HG03558 (cell line): ENCODE data around the gene FANCI.

Experiments used
- ATAC-seq: cut with Tn5 transposase; IDR thresholded peaks from one replicate; pipeline ENCODE4 v1.9.1; 2021; ENCODE audit warnings: moderate number of reproducible peaks; ENCODE audit not compliant: unreplicated experiment; ENCODE audit errors: extremely low read depth

The FANCI gene

GRCh38 chr15:89243691-89244573 lies at the start of gene FANCI:
TSS of gene FANCI (plus strand) at chr15:89243979. CDS start at chr15:89247648, 3,669 bp downstream.
- ATAC-seq: peak; percentile 69

- no peak for ATAC-seq
Measured at GRCh38 chr15:89194608-89195007, 49.2 kb upstream of the FANCI start.

- ATAC-seq: no peak
Measured at GRCh38 chr15:89195836-89196235, 47.9 kb upstream of the FANCI start.

GRCh38 chr15:89196241-89196640 lies 47.5 kb upstream of the FANCI start:
- no peak for ATAC-seq

GRCh38 chr15:89196994-89197393 lies 46.8 kb upstream of the FANCI start:
- ATAC-seq: no peak

- no peak for ATAC-seq
Measured at GRCh38 chr15:89197503-89197971, 46.2 kb upstream of the FANCI start.

GRCh38 chr15:89198196-89198595 lies 45.6 kb upstream of the FANCI start:
- no peak for ATAC-seq

GRCh38 chr15:89198934-89199333 lies 44.8 kb upstream of the FANCI start:
- no peak for ATAC-seq

- no peak for ATAC-seq
Measured at GRCh38 chr15:89199746-89200145, 44.0 kb upstream of the FANCI start.

GRCh38 chr15:89200182-89200581 lies 43.6 kb upstream of the FANCI start:
- ATAC-seq: no peak

GRCh38 chr15:89201465-89202005 lies 42.2 kb upstream of the FANCI start:
- no peak for ATAC-seq

- ATAC-seq: no peak
Measured at GRCh38 chr15:89203705-89204273, 40.0 kb upstream of the FANCI start.

- no peak for ATAC-seq
Measured at GRCh38 chr15:89205991-89206585, 37.7 kb upstream of the FANCI start.

- ATAC-seq: no peak
Measured at GRCh38 chr15:89206908-89207331, 36.9 kb upstream of the FANCI start.

GRCh38 chr15:89208256-89208655 lies 35.5 kb upstream of the FANCI start:
- no peak for ATAC-seq

- no peak for ATAC-seq
Measured at GRCh38 chr15:89209057-89209456, 34.7 kb upstream of the FANCI start.

GRCh38 chr15:89211678-89212170 lies 32.1 kb upstream of the FANCI start:
- ATAC-seq: no peak

- ATAC-seq: no peak
Measured at GRCh38 chr15:89215627-89216026, 28.2 kb upstream of the FANCI start.

- no peak for ATAC-seq
Measured at GRCh38 chr15:89217031-89217430, 26.7 kb upstream of the FANCI start.

GRCh38 chr15:89217686-89218376 lies 25.9 kb upstream of the FANCI start:
- ATAC-seq: no peak
